Neural crest cell (in vitro differentiated cells): Measurements from ENCODE around the gene MED12L. TPM values are rescaled to one million over a fixed set of nuclear protein-coding genes. Genes with fewer than 3 reads are reported as not detected.

Experiments used
- DNase-seq: peaks from one replicate; pipeline ENCODE4 v3.0.0; 2021; ENCODE audit warnings: low read depth, mixed read lengths, low spot score
- H3K27ac Mint-ChIP-seq: one replicate; pipeline ENCODE4 v1.8.0; 2021; ENCODE audit warnings: mild to moderate bottlenecking, mixed read lengths; ENCODE audit not compliant: unreplicated experiment
- H3K27me3 Mint-ChIP-seq: 2 replicates; pipeline ENCODE4 v1.8.0; 2021; ENCODE audit warnings: low read depth, mild to moderate bottlenecking, mixed read lengths
- H3K36me3 Mint-ChIP-seq: 2 replicates; pipeline ENCODE4 v1.8.0; 2021; ENCODE audit warnings: low read depth, mild to moderate bottlenecking, mixed read lengths
- H3K4me1 Mint-ChIP-seq: 2 replicates; pipeline ENCODE4 v1.8.0; 2021; ENCODE audit warnings: mixed read lengths
- H3K4me3 Mint-ChIP-seq: one replicate; pipeline ENCODE4 v1.8.0; 2021; ENCODE audit warnings: mild to moderate bottlenecking, mixed read lengths
- H3K9me3 Mint-ChIP-seq: 2 replicates; pipeline ENCODE4 v1.8.0; 2021; ENCODE audit warnings: mixed read lengths
- CTCF ChIP-seq: fragments of 200-600 bp; sonication (generic); conservative IDR thresholded peaks from 2 replicates; pipeline ENCODE4 v1.5.0; 2021; ENCODE audit warnings: antibody characterized with exemption, mild to moderate bottlenecking
- total RNA-seq: library from RNA; stranded (reverse); gene quantifications from 2 replicates; pipeline ENCODE4 v1.2.1, GENCODE V29; 2021

MED12L gene
- total RNA-seq, 1 donor from 2014 or later: 12.2 TPM

GRCh38 chr3:151410891-151411559 is 325.6 kb downstream of the MED12L start:
- H3K27me3 Mint-ChIP-seq: no peaks in the 10 kb centered on the region
- H3K36me3 Mint-ChIP-seq: peaks cover 6% of the 10 kb centered on the region
- H3K9me3 Mint-ChIP-seq: no peaks in the 10 kb centered on the region
- DNase-seq: no peak
- H3K4me3 Mint-ChIP-seq: no peak overlapping the region
- no peaks in the 10 kb centered on the region for H3K4me1 Mint-ChIP-seq
- no peak for TF ChIP-seq CTCF
- no peak overlapping the region for H3K27ac Mint-ChIP-seq

- H3K27me3 Mint-ChIP-seq: no peaks in the 10 kb centered on the region
- no peak overlapping the region for H3K4me3 Mint-ChIP-seq
- no peak overlapping the region for H3K27ac Mint-ChIP-seq
- no peaks in the 10 kb centered on the region for H3K9me3 Mint-ChIP-seq
- no peaks in the 10 kb centered on the region for H3K4me1 Mint-ChIP-seq
- H3K36me3 Mint-ChIP-seq: peaks cover 6% of the 10 kb centered on the region
- no peak for DNase-seq
- TF ChIP-seq CTCF: no peak
Measured at GRCh38 chr3:151412989-151413388, 327.5 kb downstream of the MED12L start.

GRCh38 chr3:151415289-151415688 is 329.8 kb downstream of the MED12L start:
- Mint-ChIP-seq H3K27me3 (no peaks in the 10 kb centered on the region), H3K27ac (no peak overlapping the region), H3K4me3 (no peak overlapping the region), H3K4me1 (no peaks in the 10 kb centered on the region), H3K36me3 (peaks cover 18% of the 10 kb centered on the region), H3K9me3 (no peaks in the 10 kb centered on the region)
- TF ChIP-seq CTCF: no peak
- DNase-seq: no peak

GRCh38 chr3:151419806-151420205 is 334.3 kb downstream of the MED12L start:
- no peaks in the 10 kb centered on the region for H3K27me3 Mint-ChIP-seq
- no peak overlapping the region for H3K4me3 Mint-ChIP-seq
- H3K9me3 Mint-ChIP-seq: no peaks in the 10 kb centered on the region
- peaks cover 16% of the 10 kb centered on the region for H3K36me3 Mint-ChIP-seq
- H3K27ac Mint-ChIP-seq: no peak overlapping the region
- H3K4me1 Mint-ChIP-seq: peaks cover 3% of the 10 kb centered on the region
- TF ChIP-seq CTCF: no peak
- DNase-seq: no peak

GRCh38 chr3:151421938-151422337 is 336.5 kb downstream of the MED12L start:
- no peak for DNase-seq
- no peaks in the 10 kb centered on the region for H3K27me3 Mint-ChIP-seq
- TF ChIP-seq CTCF: no peak
- H3K9me3 Mint-ChIP-seq: no peaks in the 10 kb centered on the region
- no peak overlapping the region for H3K4me3 Mint-ChIP-seq
- no peak overlapping the region for H3K27ac Mint-ChIP-seq
- peaks cover 5% of the 10 kb centered on the region for H3K4me1 Mint-ChIP-seq
- H3K36me3 Mint-ChIP-seq: peaks cover 16% of the 10 kb centered on the region
